GM10266 (cell line): ENCODE measurements around the gene OLFML2B.

ENCODE experiments used
- DNase-seq: peaks from one replicate; pipeline ENCODE4 v3.0.0; 2012; ENCODE audit errors: extremely low spot score
- TF ChIP-seq, protein P1 (sequence below): IDR thresholded peaks from 2 replicates; pipeline ENCODE4 v1.5.1; 2012; ENCODE audit warnings: mild to moderate bottlenecking, low read depth; ENCODE audit not compliant: control insufficient read depth, insufficient read depth; ENCODE audit errors: missing control alignments

OLFML2B gene

DNA sequence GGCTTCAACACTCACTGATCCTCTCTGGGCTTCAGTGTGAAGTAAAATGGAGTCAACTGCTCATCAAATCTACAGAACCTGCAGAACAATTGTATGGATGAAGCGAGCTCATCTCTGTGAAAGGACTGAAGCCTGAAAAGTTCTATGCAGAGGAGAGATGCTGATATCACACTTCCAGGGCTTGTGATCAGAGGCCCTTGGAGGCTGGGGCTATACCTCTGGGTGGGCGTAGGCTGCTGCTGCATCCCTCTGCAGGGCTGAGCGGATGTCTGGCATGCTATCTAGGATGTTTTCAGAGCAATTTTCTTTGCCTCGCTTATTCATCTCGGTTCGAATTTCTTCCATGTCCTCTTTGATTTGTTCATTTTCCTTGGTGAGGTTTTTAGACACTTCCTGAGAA, 17.6 kb downstream of the OLFML2B start:
- no peak for DNase-seq
- TF ChIP-seq, protein P1, sequence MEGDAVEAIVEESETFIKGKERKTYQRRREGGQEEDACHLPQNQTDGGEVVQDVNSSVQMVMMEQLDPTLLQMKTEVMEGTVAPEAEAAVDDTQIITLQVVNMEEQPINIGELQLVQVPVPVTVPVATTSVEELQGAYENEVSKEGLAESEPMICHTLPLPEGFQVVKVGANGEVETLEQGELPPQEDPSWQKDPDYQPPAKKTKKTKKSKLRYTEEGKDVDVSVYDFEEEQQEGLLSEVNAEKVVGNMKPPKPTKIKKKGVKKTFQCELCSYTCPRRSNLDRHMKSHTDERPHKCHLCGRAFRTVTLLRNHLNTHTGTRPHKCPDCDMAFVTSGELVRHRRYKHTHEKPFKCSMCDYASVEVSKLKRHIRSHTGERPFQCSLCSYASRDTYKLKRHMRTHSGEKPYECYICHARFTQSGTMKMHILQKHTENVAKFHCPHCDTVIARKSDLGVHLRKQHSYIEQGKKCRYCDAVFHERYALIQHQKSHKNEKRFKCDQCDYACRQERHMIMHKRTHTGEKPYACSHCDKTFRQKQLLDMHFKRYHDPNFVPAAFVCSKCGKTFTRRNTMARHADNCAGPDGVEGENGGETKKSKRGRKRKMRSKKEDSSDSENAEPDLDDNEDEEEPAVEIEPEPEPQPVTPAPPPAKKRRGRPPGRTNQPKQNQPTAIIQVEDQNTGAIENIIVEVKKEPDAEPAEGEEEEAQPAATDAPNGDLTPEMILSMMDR: no peak

DNA sequence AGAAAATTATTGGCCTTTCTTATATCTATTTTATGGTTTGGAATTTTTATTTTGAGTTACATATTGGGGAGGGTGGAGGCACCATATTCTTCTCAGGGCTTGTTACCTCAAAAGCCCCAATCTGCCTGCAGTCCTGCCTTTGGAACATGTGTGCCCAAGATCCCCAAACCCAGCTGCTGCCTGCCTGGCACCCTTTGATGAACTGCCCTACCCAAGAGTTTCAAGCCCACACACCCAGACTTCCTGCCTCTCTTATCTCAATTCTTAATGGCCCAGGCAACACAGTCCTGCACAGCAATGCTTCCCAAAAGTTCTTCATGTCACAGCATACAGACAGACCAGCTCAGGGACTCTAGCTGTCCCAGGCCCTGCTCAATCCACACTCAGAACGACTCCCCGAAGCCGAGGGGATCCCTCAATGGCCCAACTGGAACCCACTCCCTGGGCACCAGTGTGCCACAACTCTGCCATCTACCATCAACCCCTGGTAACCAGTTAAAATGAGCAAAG, 19.2 kb downstream of the OLFML2B start:
- no peak for DNase-seq
- TF ChIP-seq, protein P1: no peak

DNA sequence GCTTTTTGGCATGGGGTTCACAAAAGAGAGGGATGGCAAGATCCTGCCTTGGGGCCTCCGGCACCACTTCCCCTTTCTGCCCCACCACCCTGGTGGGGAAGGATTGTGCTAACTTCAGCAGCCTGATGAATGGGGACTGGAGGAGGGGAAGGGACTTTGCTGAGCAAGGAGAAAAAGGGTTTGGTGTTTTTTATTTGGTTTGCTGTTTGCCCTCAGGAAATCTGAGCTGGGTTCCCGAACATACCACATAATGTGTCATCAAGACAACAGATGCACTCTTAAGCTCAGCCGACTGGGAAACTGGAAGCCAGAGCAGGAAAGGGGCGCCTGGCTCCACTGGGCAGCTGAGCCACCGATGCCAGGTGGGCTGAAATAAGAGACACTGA, 19.8 kb downstream of the OLFML2B start:
- TF ChIP-seq, protein P1: no peak

DNA sequence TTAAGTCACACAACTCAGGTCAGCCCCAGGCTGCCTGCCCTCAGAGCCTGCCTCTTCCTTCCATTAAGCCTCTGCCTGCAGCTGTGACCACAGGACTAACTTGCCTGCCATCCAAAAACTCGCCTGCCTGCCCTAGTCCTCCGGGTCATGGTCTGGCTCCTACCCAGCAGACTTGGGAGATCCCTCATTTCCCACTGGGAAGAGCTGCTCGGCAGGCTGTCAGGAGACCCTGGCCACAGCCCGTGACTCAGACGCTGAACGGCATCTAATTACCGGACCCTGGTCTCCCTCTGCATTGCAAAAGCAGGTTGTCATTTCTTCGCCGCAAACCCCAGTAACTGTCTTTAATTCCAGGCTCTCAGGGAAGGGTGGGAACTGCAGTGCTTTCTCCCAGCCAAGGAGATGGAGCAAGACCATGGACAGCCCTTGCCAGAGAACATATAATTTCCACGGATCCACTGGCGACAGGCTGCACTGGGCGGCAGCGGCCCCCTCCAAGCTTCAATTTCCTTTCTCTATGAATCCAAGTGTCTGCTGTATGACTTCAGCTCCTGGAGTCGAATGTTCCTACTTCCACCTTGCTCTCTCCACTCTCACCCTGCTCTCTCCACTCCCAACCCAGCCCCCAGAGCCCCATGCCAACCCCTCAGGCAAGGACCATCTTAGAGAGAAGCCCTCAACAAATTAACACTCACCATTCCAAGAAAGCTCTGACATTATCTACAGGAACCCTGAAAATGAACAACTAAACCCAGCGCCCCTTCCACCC, 20.4 kb downstream of the OLFML2B start:
- TF ChIP-seq, protein P1: no peak
- DNase-seq: no peak

More for the DNA sequence above, 19.8 kb downstream of the OLFML2B start:
- no peak for DNase-seq

DNA sequence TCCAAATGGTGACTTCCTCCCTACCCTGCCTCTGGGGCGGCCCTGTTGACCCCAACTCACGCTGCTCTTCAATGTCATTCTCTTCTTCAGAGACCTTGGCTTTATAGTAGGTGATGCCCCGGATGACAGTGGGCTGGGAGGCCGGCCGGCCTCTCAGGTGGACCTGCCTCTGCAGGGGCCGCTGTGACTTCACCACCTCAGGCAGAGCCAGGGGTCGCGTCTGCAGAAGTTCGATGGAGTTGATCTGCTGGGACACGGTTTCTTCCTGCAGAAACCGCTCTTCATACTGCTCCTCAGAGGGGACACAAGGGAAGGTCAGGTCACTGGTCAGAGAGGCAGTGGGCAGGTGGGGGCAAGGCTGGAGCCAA, 23.6 kb downstream of the OLFML2B start:
- no peak for DNase-seq
- TF ChIP-seq, protein P1: no peak

DNA sequence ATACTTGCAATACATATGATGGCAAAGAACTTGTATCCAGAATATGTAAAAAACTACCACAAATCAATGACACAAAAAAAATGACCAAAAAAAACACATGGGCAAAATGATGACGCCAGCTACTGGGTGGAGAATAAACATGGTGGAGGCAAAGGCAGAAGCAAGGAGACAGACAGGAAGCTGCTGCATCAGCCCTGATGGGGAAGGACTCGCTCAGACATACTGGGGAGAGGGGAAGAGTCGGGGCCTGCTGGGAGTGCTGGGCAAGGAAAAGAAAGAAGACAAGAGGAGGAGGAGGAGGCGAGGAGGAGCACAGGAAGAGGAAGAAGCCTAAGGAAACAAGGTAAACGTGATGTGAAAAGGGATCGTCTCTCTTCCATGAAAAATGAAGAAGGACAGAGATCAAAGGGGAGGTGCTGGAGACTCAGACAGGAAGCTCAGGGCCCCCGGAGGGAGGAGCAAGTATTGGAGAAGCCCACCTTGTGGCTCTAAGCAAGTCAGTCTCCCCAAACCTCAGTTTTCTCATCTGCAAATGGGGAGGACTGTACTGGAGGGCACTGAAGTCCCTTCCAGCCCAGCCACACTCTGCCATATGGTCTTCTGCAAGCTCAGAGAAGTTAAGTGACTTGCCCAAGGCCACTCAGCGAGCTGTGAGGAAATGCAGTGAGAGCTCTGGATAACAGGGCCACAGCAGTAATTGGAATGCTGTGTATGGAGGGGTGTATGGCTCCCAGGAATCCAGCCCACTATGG, 24.2 kb downstream of the OLFML2B start:
- TF ChIP-seq, protein P1: no peak
- DNase-seq: no peak

DNA sequence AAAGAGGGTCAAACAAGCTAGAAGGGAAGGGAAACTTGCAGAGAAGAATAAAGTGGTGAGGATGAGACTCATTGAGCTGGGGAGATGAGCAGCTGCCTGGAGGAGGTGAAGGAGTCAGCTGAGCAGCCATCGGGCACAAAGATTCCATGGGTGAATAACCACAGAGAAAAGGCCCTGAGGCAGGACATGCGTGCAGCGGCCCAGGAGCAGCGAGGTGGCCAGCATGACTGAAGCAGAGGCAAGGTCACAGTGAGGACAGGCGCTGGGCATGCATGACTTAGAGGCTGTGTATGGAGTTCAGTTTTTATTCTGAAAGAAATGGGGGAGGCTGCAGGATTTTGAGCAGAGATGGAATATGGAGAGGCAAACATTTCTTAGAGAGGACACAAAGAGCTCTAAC, 24.9 kb downstream of the OLFML2B start:
- TF ChIP-seq, protein P1: no peak

More for the DNA sequence above, 24.9 kb downstream of the OLFML2B start:
- no peak for DNase-seq
